Measurements from ENCODE around the gene NINL. TPM values are rescaled to one million over a fixed set of nuclear protein-coding genes. Genes with fewer than 3 reads are reported as not detected.
"Not testable (repeated sequence)": the region's sequence is repeated elsewhere in the genome, so short reads cannot be mapped to it uniquely, and the experiment has no call there.

NINL gene
- total and polyA plus RNA-seq, 4 donors = 1.9 to 3.6 (median 2.8) TPM

- DNase-seq (ENCODE audit: low spot score) = no peak
- peaks cover 0 to 8% (median 2%) of the 10 kb centered on the region in 4 donors for H3K36me3 ChIP-seq (ENCODE audit: control insufficient read depth in 4 of 4, insufficient read depth in 3 of 4, low read depth in 1 of 4, low read length in 3 of 4)
- no peaks in the 10 kb centered on the region for H3K9me3 ChIP-seq (ENCODE audit: control insufficient read depth in 4 of 4, low read length in 3 of 4)
- no peak overlapping the region for H3K27ac ChIP-seq (ENCODE audit: low read depth in 1 of 2, low read length in 2 of 2)
- H3K4me3 ChIP-seq (ENCODE audit: low read depth in 1 of 3, low read length in 3 of 3) = no peak overlapping the region
- no peaks in the 10 kb centered on the region for H3K27me3 ChIP-seq (ENCODE audit: control insufficient read depth in 4 of 4, insufficient read depth in 4 of 4, low read length in 3 of 4)
- H3K9ac ChIP-seq (ENCODE audit: low read depth in 1 of 2, low read length in 2 of 2) = no peak overlapping the region
- H3K4me1 ChIP-seq (ENCODE audit: control insufficient read depth in 4 of 4, insufficient read depth in 4 of 4, low read length in 3 of 4) = peaks cover 11 to 21% (median 16%) of the 10 kb centered on the region in 4 donors
- 96% methylated on average over 12 of the region's 12 CpGs for WGBS
- TF ChIP-seq CTCF (IDR thresholded peaks at IDR 0.05; ENCODE audit: low read depth, low read length, missing input control) (no peak), ATF3 (IDR thresholded peaks at IDR 0.05) (no peak), RXRA (IDR thresholded peaks at IDR 0.05) (no peak), FOXA1 (IDR thresholded peaks at IDR 0.05) (no peak), ZBTB33 (IDR thresholded peaks at IDR 0.05) (no peak), JUND (IDR thresholded peaks at IDR 0.05) (no peak), GABPA (IDR thresholded peaks at IDR 0.05 in 1 of 2, conservative IDR thresholded peaks at IDR 0.05 in 1 of 2) (no peak), HNF4A (conservative IDR thresholded peaks at IDR 0.05) (no peak), RAD21 (IDR thresholded peaks at IDR 0.05) (no peak), NR2F2 (IDR thresholded peaks at IDR 0.05) (no peak), YY1 (IDR thresholded peaks at IDR 0.05) (no peak), MAX (IDR thresholded peaks at IDR 0.05) (no peak), SP1 (IDR thresholded peaks at IDR 0.05) (no peak), REST (IDR thresholded peaks at IDR 0.05) (no peak), HNF4G (IDR thresholded peaks at IDR 0.05) (no peak)
Measured at GRCh38 chr20:25503936-25504335, 81.4 kb downstream of the NINL start.

- peaks cover 5 to 13% (median 10%) of the 10 kb centered on the region in 4 donors for H3K4me1 ChIP-seq (ENCODE audit: control insufficient read depth in 4 of 4, insufficient read depth in 4 of 4, low read length in 3 of 4)
- H3K27ac ChIP-seq (ENCODE audit: low read depth in 1 of 2, low read length in 2 of 2); DNase-seq (ENCODE audit: low spot score); H3K27me3 ChIP-seq (ENCODE audit: control insufficient read depth in 4 of 4, insufficient read depth in 4 of 4, low read length in 3 of 4); H3K9me3 ChIP-seq (ENCODE audit: control insufficient read depth in 4 of 4, low read length in 3 of 4); H3K36me3 ChIP-seq (ENCODE audit: control insufficient read depth in 4 of 4, insufficient read depth in 3 of 4, low read depth in 1 of 4, low read length in 3 of 4); H3K9ac ChIP-seq (ENCODE audit: low read depth in 1 of 2, low read length in 2 of 2); H3K4me3 ChIP-seq (ENCODE audit: low read depth in 1 of 3, low read length in 3 of 3): not testable (repeated sequence)
- 94% methylated on average over 6 of the region's 6 CpGs for WGBS
Measured at GRCh38 chr20:25503051-25503639, 82.2 kb downstream of the NINL start.

All from liver (tissue), 9 donors.